Activated T-cell treated with anti-CD3 and anti-CD28 coated beads, Interleukin-2, amount 50 U/mL, for 72 hours (primary cell): ENCODE data around the gene RALY. TPM values are rescaled to one million over a fixed set of nuclear protein-coding genes. Genes with fewer than 3 reads are reported as not detected.
A peak's percentile ranks its signal among the peaks of the same experiment; 100 is the strongest.

Source experiments
- ATAC-seq, 2 donors: fragments of 150-1000 bp; cut with Tn5 transposase; replicated peaks in 1 of 2; 2 replicates each; pipeline ENCODE4 v1.10.0; 2021; ENCODE audit warnings: moderate library complexity in 2 of 2, mild to moderate bottlenecking in 1 of 2
- DNase-seq, 2 donors: peaks; one replicate each; pipeline ENCODE4 v3.0.0; 2021 to 2022; ENCODE audit warnings: mixed read lengths in 1 of 2
- H3K27ac Mint-ChIP-seq: one replicate; pipeline ENCODE4 v1.8.0; 2022; ENCODE audit warnings: mild to moderate bottlenecking, moderate library complexity, mixed read lengths
- H3K27me3 Mint-ChIP-seq: one replicate; pipeline ENCODE4 v1.8.0; 2022; ENCODE audit warnings: low read depth, mixed read lengths
- H3K36me3 Mint-ChIP-seq, 2 donors: one replicate each; pipeline ENCODE4 v1.8.0; 2022; ENCODE audit warnings: mixed read lengths in 2 of 2, mild to moderate bottlenecking in 1 of 2; ENCODE audit not compliant: insufficient read depth in 2 of 2
- H3K4me1 Mint-ChIP-seq: one replicate; pipeline ENCODE4 v1.8.0; 2022; ENCODE audit warnings: low read depth, mixed read lengths
- H3K4me3 Mint-ChIP-seq, 2 donors: one replicate each; pipeline ENCODE4 v1.8.0; 2022; ENCODE audit warnings: mild to moderate bottlenecking in 2 of 2, mixed read lengths in 2 of 2, moderate library complexity in 2 of 2
- H3K9me3 Mint-ChIP-seq, 2 donors: one replicate each; pipeline ENCODE4 v1.8.0; 2022; ENCODE audit warnings: mixed read lengths in 2 of 2
- total RNA-seq, 2 donors: library from RNA; stranded (reverse); gene quantifications; one replicate each; pipeline ENCODE4 v1.2.3, GENCODE V29; 2022

Gene RALY
- total RNA-seq, 2 donors from 2014 or later = 148 to 164 TPM

DNA sequence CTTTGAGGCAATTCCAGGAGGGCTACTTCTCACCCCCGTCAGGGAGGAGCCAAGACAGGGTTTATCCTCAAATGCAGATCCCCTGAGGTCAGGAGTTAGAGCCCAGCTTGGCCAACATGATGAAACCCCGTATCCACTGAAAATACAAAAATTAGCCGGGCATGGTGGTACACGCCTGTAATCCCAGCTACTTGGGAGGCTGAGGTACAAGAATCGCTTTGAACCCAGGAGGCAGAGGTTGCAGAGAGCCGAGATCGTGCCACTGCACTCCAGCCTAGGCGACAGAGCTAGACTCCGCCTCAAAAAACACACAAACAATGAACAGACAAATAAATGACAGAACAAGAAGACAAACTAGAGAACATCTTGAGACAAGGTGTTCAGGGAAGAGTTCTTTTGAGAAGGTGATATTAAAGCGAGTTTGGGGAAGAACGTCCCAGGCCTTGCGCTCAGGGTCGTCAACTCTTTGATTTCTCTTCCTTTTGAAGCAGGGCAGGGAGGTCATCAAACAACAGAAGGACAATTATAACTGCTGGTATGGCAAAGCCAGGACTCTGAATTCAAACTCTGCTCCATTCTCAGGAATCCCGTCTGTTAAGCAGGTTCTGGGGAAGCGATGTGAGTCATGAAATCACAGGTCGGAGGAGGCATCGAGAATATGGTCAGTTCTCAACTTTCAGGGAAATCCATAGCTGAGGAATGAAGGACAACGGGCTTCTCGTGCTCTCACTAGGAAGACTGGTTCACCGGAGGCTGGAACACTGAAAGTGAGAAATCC is 1.4 kb upstream of the RALY start:
- H3K27me3 Mint-ChIP-seq = no peaks in the 10 kb centered on the region
- peaks cover 56% of the 10 kb centered on the region for H3K4me1 Mint-ChIP-seq
- peaks cover 5 to 9% of the 10 kb centered on the region in 2 donors for H3K36me3 Mint-ChIP-seq
- no peak for ATAC-seq
- peak overlapping the region; percentile 75 for H3K27ac Mint-ChIP-seq
- no peaks in the 10 kb centered on the region for H3K9me3 Mint-ChIP-seq
- H3K4me3 Mint-ChIP-seq = peak overlapping the region; percentile 86 to 88
- DNase-seq = peak in 1 of 2 donors; percentile 9

DNA sequence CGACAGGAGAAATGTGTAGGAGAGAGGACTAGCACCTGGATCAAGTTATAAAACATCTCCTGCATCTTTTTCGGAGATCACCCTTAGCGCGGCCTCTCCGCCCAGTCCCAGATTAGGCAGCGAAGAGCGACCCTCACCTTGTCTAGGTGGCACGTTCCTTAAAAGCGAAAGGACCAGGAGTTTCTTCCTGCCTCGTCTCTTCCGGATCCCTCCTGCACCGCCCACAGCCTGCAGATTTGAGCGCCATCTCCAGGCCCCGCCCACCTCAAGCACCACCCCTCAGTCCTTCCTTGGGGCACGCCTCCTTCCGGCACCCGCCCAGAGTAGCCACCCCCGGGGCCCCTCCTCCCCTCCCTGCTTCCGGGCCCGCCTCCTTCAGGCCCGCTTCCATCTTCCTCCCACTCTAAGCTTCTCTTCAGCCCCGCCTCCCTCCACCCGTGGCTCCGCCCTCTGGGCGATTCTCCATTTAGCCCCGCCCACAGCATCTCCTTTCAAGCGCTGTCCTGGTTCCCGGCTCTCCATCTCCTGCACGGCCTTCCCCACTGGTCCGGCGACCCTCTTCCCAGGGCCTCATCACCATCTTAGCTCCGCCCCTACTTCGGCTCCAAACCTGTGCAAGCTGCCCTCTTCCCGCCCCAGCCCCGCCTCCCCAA is 662 bp upstream of the RALY start:
- H3K36me3 Mint-ChIP-seq = peaks cover 5 to 10% of the 10 kb centered on the region in 2 donors
- no peaks in the 10 kb centered on the region for H3K9me3 Mint-ChIP-seq
- peak; percentile 100 for DNase-seq
- H3K4me3 Mint-ChIP-seq = peak overlapping the region; percentile 86 to 88
- ATAC-seq = peak; percentile 80 to 82
- H3K27me3 Mint-ChIP-seq = no peaks in the 10 kb centered on the region
- peak overlapping the region; percentile 75 for H3K27ac Mint-ChIP-seq
- peaks cover 64% of the 10 kb centered on the region for H3K4me1 Mint-ChIP-seq

DNA sequence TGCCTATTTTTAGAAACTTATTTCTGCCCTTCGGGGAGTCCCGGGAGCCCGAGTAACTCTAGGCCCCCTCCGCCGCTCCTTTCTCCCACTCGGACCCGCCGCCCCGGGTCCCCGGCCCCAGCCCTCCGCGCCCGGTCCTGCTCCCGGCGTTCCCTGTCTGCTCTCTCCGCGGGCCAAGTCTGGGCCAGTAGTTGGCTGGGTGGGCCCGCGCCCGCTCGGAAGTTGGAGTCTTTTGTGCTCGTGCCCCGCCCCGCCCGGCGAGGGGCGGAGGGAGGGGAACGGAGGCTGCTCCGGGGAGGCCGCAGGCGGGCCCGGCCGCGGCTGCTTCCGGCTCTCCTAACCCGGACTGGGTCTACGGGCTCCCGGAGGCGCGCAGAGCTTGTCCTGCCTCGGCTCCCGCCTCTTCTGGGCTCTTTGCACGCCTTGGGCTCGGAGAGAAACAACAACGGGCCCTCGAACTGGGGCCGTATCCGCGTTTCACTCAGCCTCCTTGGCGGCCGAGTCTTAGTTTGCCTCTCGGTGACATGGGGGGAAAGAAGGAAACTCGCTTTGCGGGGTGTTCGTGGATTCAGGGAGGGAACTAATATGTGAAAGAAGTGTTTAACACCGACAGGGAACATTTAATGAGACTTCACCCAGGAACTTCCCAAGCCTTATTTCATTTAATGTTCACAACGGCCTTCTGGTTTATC is 657 bp downstream of the RALY start:
- peaks cover 77% of the 10 kb centered on the region for H3K4me1 Mint-ChIP-seq
- DNase-seq = peak; percentile 86 to 90
- H3K9me3 Mint-ChIP-seq = no peaks in the 10 kb centered on the region
- peak overlapping the region; percentile 86 to 88 for H3K4me3 Mint-ChIP-seq
- peaks cover 9 to 13% of the 10 kb centered on the region in 2 donors for H3K36me3 Mint-ChIP-seq
- peak; percentile 48 to 59 for ATAC-seq
- H3K27me3 Mint-ChIP-seq = no peaks in the 10 kb centered on the region
- peak overlapping the region; percentile 98 for H3K27ac Mint-ChIP-seq

DNA sequence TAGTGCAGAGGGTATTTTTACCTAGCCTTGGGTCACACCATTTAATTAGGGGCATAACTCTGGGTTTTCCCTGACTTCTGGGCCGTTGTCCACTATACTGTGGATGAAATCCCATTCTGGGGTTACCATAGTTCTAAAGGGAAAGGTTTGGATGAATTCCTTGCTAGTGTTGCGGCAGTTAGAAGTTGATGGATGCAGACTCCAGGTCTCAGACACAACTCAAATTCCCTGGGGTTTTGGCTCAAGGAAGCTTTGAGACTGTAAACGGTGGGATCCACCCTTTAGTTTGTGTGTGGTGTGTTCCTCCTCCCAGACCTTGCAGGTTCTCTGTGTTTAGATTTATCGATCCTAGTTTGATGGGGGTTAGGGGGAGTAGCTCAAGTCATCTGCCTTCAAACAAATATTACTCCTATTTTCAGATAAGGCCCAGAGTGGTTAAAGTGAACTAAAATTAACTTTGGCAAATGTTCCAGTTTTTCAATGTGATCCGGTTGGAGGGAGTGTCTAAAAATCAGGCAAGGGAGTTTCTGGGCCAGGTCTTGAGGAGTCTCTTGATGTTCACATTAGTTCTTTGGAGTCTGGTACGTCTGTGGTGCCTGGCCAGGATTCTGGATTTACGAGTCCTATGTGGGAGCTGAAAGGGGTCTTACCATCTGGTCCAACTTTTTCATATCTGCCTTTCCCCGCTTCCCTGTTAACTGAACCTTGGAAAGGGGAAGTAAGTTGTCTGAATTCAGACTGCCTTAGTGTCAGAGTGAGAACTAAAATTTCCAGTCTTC is 1.5 kb downstream of the RALY start:
- no peak for ATAC-seq
- H3K9me3 Mint-ChIP-seq = no peaks in the 10 kb centered on the region

DNA sequence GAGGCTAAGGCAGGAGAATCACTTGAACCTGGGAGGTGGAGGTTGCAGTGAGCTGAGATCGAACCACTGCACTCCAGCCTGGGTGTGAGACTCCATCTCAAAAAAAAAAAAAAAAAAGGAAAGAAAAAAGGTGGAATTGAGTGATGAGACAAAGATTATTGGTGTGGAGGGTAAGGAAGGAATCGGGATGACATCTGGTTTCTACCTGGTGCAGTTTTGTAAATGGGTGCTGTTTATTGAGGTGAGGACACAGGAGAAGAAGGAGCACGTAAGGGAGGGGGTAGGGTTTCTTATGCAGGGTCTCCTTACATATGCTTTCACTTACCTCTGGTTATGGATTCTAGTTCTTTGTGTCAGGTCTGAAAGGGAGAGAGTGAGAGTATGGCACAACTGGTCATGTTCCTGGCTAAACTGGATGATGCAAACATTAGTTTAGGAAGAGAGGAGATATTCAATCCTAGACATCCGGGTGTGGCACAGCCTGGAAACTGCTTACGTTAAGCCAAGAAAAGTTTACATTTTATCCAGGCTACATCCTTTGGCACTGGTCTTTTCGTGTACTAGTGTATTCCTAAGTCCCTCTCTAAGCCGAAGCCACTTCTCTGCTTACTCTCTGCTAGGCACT is 5.4 kb downstream of the RALY start:
- Mint-ChIP-seq H3K36me3 (peaks cover 4 to 20% of the 10 kb centered on the region in 2 donors), H3K27me3 (no peaks in the 10 kb centered on the region), H3K4me1 (peaks cover 87% of the 10 kb centered on the region), H3K9me3 (no peaks in the 10 kb centered on the region), H3K27ac (no peak overlapping the region), H3K4me3 (no peak overlapping the region)
- DNase-seq (no peak), ATAC-seq (no peak)

More for the DNA sequence above, 1.5 kb downstream of the RALY start:
- Mint-ChIP-seq H3K4me3 (peak overlapping the region; percentile 86 to 88), H3K27me3 (no peaks in the 10 kb centered on the region), H3K36me3 (peaks cover 9 to 17% of the 10 kb centered on the region in 2 donors), H3K27ac (peak overlapping the region; percentile 70), H3K4me1 (peaks cover 80% of the 10 kb centered on the region)
- no peak for DNase-seq

DNA sequence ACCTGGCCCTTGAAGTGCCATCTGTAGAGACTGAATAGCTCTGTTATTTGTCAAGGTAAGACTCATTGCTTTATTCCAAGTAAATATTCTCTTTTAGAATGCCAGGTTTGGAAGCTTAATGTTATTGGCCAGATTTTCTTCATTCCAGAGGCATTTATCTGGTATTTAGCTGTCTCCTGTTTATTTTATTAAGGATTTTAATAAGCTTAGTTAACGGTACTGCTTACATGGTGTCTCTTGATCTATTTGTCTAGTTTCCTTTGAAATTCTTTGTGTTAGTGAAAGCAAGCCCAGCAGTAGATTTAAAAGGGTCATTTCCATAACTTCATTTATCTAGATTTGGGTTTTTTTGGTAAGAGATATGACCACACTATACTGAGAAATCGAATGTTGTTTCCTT is 7.7 kb downstream of the RALY start:
- Mint-ChIP-seq H3K9me3 (no peaks in the 10 kb centered on the region), H3K27me3 (no peaks in the 10 kb centered on the region)
- ATAC-seq = no peak

DNA sequence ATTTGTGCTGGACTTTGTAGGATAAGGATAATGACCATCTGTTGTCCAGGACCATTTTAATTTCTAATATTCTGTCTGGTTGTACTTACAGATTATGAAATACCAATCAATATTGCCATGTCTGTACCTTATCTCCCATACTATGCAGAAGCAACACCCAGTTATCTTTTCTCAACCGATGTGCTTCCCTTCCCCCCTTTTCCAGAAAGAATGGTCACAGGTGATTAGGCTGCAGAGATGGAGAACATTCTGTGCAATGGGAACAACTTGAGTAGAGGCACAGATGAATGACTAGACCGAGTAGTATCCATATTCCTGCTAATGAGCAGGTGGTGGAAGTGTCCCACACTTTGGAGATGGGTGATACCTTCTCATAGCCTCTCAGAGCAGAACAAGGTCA is 10.5 kb downstream of the RALY start:
- Mint-ChIP-seq H3K4me1 (peaks cover 93% of the 10 kb centered on the region), H3K27me3 (no peaks in the 10 kb centered on the region), H3K36me3 (peaks cover 0 to 13% of the 10 kb centered on the region in 2 donors), H3K9me3 (no peaks in the 10 kb centered on the region), H3K27ac (no peak overlapping the region), H3K4me3 (no peak overlapping the region)
- no peak for ATAC-seq
- DNase-seq = no peak

More for the DNA sequence above, 7.7 kb downstream of the RALY start:
- Mint-ChIP-seq H3K4me3 (no peak overlapping the region), H3K27ac (peak overlapping the region; percentile 54), H3K36me3 (peaks cover 4 to 18% of the 10 kb centered on the region in 2 donors), H3K4me1 (peaks cover 94% of the 10 kb centered on the region)
- DNase-seq = no peak

DNA sequence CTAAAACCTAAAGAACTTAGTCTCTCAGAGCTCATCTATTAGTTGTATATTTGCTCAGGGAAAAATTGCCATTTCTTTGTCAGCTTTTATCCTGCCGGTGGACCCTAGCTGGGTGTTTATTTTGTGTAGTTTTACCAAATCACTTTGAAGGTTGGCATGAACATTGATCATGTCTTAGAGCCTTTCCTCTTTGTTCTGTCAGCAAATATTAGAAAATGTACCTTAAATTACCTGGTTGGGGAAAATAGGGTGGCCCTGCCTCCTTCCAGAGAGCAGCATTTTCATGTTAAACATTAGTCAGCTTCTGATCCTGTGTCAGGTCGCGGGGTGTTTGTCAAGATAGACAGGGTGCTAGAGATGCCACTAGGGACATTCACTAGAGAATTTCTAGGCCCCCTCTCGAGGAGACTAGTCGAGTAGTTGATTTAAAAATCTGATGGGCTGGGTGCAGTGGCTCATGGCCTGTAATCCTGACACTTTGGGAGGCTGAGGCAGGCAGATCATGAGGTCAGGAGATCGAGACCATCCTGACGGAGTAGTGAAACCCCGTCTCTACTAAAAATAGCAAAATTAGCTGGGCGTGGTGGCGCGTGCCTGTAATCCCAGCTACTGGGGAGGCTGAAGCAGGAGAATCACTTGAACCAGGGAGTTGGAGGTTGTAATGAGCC is 11.2 kb downstream of the RALY start:
- H3K4me3 Mint-ChIP-seq = no peak overlapping the region
- no peaks in the 10 kb centered on the region for H3K27me3 Mint-ChIP-seq
- no peaks in the 10 kb centered on the region for H3K9me3 Mint-ChIP-seq
- H3K4me1 Mint-ChIP-seq = peaks cover 93% of the 10 kb centered on the region
- H3K36me3 Mint-ChIP-seq = peaks cover 0 to 10% of the 10 kb centered on the region in 2 donors
- H3K27ac Mint-ChIP-seq = no peak overlapping the region
- ATAC-seq (no peak), DNase-seq (no peak)

DNA sequence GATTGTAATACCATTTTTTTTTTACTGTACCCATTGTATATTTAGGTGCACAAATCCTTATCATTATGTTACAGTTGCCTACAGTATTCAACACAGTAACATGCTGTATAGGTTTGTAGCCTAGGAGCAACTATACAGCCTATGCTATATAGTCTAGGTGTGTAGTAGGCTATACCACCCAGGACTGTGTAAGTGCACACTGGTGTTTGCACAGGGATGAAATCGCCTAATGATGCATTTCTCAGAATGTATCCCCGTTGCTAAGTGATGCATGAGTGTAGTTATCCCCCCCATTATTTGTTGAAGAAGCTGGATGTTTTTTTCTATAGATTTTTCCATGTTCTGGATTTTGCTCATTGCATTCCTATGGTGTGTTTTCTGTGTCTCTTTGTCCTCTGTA is 12.9 kb downstream of the RALY start:
- DNase-seq (no peak), ATAC-seq (no peak)
- peaks cover 0 to 9% of the 10 kb centered on the region in 2 donors for H3K36me3 Mint-ChIP-seq
- H3K4me1 Mint-ChIP-seq = peaks cover 92% of the 10 kb centered on the region
- H3K9me3 Mint-ChIP-seq = no peaks in the 10 kb centered on the region
- H3K4me3 Mint-ChIP-seq = no peak overlapping the region
- no peaks in the 10 kb centered on the region for H3K27me3 Mint-ChIP-seq
- H3K27ac Mint-ChIP-seq = peak overlapping the region; percentile 44

DNA sequence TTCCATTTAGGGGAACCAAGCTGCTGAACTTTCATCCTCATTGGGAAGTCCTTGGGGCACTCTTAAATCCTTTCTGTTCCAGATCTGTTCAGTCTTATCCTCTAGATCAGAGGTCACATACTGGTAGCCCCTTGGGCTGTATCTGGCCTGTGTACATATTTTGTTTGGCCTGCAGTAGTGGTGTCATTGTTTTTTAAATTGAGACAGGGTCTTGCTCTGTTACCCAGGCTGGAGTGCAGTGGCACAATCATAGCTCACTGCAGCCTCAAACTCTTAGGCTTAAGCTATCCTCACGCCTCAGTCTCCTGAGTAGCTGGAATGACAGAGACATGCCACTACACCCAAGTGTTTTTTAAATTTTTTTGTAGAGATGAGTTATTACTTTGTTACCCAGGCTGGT is 14.8 kb downstream of the RALY start:
- H3K4me1 Mint-ChIP-seq = peaks cover 94% of the 10 kb centered on the region
- no peak overlapping the region for H3K27ac Mint-ChIP-seq
- peaks cover 0 to 2% of the 10 kb centered on the region in 2 donors for H3K36me3 Mint-ChIP-seq
- H3K9me3 Mint-ChIP-seq = no peaks in the 10 kb centered on the region
- ATAC-seq (no peak), DNase-seq (no peak)
- peak overlapping the region in 1 of 2 donors; percentile 17 for H3K4me3 Mint-ChIP-seq
- H3K27me3 Mint-ChIP-seq = no peaks in the 10 kb centered on the region

DNA sequence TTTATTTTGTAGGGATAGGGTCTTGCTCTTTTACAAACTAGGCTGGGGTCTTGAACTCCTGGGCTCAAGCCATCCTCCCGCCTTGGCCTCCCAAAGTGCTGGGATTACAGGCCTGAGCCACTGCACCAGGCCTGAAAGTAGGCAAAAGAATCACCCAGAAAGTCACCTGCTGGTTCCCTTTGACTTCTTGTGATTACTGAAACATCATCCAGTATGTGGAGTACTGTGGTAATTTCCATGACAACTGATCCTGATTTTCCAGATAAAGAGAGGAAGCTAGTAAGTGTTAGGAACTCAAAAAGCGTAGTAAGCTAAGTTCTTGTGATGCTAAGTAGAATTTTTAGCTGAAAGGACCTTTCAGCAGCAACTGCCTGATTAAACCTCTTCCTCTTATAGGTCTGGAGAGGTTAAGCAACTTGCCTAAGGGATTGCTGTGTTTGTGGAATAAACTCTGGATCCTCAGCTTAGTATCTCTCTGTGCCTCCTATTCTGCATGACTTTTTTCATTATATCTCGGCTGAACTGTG is 16.8 kb downstream of the RALY start:
- peaks cover 85% of the 10 kb centered on the region for H3K4me1 Mint-ChIP-seq
- H3K36me3 Mint-ChIP-seq = peaks cover 0 to 2% of the 10 kb centered on the region in 2 donors
- DNase-seq (no peak), ATAC-seq (no peak)
- H3K4me3 Mint-ChIP-seq = no peak overlapping the region
- no peaks in the 10 kb centered on the region for H3K27me3 Mint-ChIP-seq
- no peak overlapping the region for H3K27ac Mint-ChIP-seq
- H3K9me3 Mint-ChIP-seq = no peaks in the 10 kb centered on the region

DNA sequence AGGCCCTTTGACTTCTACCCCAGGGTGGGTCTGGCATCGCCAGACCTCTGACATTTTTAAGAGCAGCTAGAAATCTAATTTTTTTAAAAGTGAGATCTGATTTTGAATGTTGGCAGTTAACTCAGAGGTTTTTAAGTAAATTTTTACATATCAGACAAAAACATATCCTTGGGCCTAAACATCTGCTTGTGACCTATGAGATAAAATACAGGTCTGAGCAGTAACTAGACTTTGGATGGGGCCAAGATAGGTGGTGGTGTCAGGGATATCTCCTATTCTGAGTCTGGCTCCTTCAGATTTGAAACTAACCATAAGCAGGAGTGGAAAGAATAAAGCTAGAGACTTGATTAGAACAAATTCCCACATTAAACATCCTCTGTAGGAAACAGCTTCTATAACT is 17.6 kb downstream of the RALY start:
- DNase-seq (no peak), ATAC-seq (no peak)
- Mint-ChIP-seq H3K36me3 (peaks cover 0 to 2% of the 10 kb centered on the region in 2 donors), H3K9me3 (no peaks in the 10 kb centered on the region), H3K27me3 (no peaks in the 10 kb centered on the region), H3K27ac (peak overlapping the region; percentile 14), H3K4me1 (peaks cover 85% of the 10 kb centered on the region), H3K4me3 (no peak overlapping the region)
